Heart left ventricle (tissue), 16 donors: ENCODE measurements around the gene IFI16. TPM values are rescaled to one million over a fixed set of nuclear protein-coding genes. Genes with fewer than 3 reads are reported as not detected.
A peak's percentile ranks its signal among the peaks of the same experiment; 100 is the strongest.
"Not testable (repeated sequence)": the region's sequence is repeated elsewhere in the genome, so short reads cannot be mapped to it uniquely, and the experiment has no call there.

Experiments used
- ATAC-seq, 4 donors: fragments of 200-7000 bp; cut with Tn5 transposase; one replicate each; pipeline ENCODE4 v1.9.1; 2020 to 2022; ENCODE audit warnings: moderate library complexity in 4 of 4, mild to moderate bottlenecking in 3 of 4, moderate number of reproducible peaks in 1 of 4
- DNase-seq, 5 donors: peaks; one replicate each; pipeline ENCODE4 v3.0.0-alpha.2; 2020
- H3K27ac ChIP-seq, 12 donors: fragments of 200-600 bp; sonication (generic) in 4 of 12; one replicate each; pipeline versions ENCODE4 v1.5.0 to v1.8.0; 2016 to 2022; ENCODE audit warnings: mild to moderate bottlenecking in 2 of 12
- H3K27me3 ChIP-seq, 9 donors: fragments of 200-600 bp; sonication (generic) in 2 of 9; one replicate each; pipeline versions ENCODE4 v1.5.1 to v1.8.0; 2016 to 2022; ENCODE audit warnings: mild to moderate bottlenecking in 3 of 9
- H3K36me3 ChIP-seq, 9 donors: fragments of 200-600 bp; sonication (generic) in 2 of 9; one replicate each; pipeline versions ENCODE4 v1.5.0 to v1.8.0; 2018 to 2022; ENCODE audit warnings: mild to moderate bottlenecking in 2 of 9
- H3K4me1 ChIP-seq, 12 donors: fragments of 200-600 bp; sonication (generic) in 4 of 12; one replicate each; pipeline versions ENCODE4 v1.5.0 to v1.8.0; 2016 to 2022; ENCODE audit warnings: mild to moderate bottlenecking in 3 of 12
- H3K4me3 ChIP-seq, 12 donors: fragments of 200-600 bp; sonication (generic) in 4 of 12; one replicate each; pipeline versions ENCODE4 v1.5.0 to v1.8.0; 2017 to 2022; ENCODE audit warnings: mild to moderate bottlenecking in 9 of 12, moderate library complexity in 4 of 12
- H3K9me3 ChIP-seq, 12 donors: fragments of 200-600 bp; sonication (generic) in 4 of 12; one replicate each; pipeline versions ENCODE4 v1.5.0 to v1.8.0; 2016 to 2022; ENCODE audit warnings: mild to moderate bottlenecking in 1 of 12
- POLR2A ChIP-seq, 2 donors: fragments of 450-650 bp; IDR thresholded peaks; one replicate each; pipeline ENCODE4 v1.6.1; 2017; ENCODE audit warnings: antibody characterized with exemption in 2 of 2, mild to moderate bottlenecking in 2 of 2, moderate library complexity in 2 of 2
- WGBS, 4 donors: extraction: QIAGEN DNeasy Blood & Tissue Kit in 2 of 4; methylation state at CpG; one replicate each; pipeline versions ENCODE4 v1.1.5 to v1.1.7; 2013 to 2018; 5-methylcytosine and 5-hydroxymethylcytosine counted together
- intact Hi-C, 10 donors: fragments of 100-400 bp; cut with DNase I; formaldehyde crosslinking; loops; one replicate each; pipeline versions ENCODE4 v1.11.1 to v1.14.2; 2022
- polyA plus RNA-seq, 2 donors: library from polyadenylated mRNA; stranded (reverse); fragments of 200-250 nt; gene quantifications; one replicate each; pipeline ENCODE4 v1.2.3, GENCODE V29; 2013
- total RNA-seq, 9 donors: library from RNA; depleted of rRNA in 2 of 9; stranded (reverse); fragments of >200 nt in 2 of 9; fragmentation: NEBNext Ultra II Directional in 3 of 9; extraction: Animal tissue kit (Norgen Biotek cat#: 25700) in 3 of 9; gene quantifications; one replicate each; pipeline versions ENCODE4 v1.1.0 to v1.2.4, GENCODE V29; 2016 to 2023
- TF ChIP-seq, protein P1 (sequence below), 12 donors: fragments of 200-600 bp; sonication (generic) in 4 of 12; IDR thresholded peaks; one replicate each; pipeline versions ENCODE4 v1.5.0 to v1.8.0; 2018 to 2022; ENCODE audit warnings: antibody characterized with exemption in 12 of 12, mild to moderate bottlenecking in 5 of 12
- donor health status: ischemic (EF 13 %, LVEDD 7.1; RV severe dilation, severe dysfunction).
- donor health status: healthy with polysubstance abuse.
- donor health status: DM: no; HTN: yes; CAD: no.
- donor health status: DM: no; HTN: no; CAD: no.
- donor health status: ischemic (EF 25% LVEDD 6.9; RV normal size, moderate dysfunction).
- donor health status: ischemic (EF 25% LVEDD 5.7; RV mildly dilated, moderate dysfunction).
- donor health status: healthy.
- donor health status: DM: yes; HTN: yes; CAD: no.
- donor health status: ischemic (EF 35%, LVEDD 5.7; RV mildly dilated, moderate dysfunction).
- donor health status: nonischemic (EF 11% LVEDD 7.7; RV severe dilation, severe dysfunction).
- donor health status: DM: yes; HTN: yes; CAD: no.
- donor health status: PGD.
- donor health status: ischemic (EF 29% LVEDD 5.4; RV normal size, mild dysfunction).
- donor health status: nonischemic (EF 23%, LVEDD 6.1; RV moderate dilation, normal function).

IFI16 gene
- total and polyA plus RNA-seq, 11 donors: 19.1 to 125 (median 24.8) TPM

DNA sequence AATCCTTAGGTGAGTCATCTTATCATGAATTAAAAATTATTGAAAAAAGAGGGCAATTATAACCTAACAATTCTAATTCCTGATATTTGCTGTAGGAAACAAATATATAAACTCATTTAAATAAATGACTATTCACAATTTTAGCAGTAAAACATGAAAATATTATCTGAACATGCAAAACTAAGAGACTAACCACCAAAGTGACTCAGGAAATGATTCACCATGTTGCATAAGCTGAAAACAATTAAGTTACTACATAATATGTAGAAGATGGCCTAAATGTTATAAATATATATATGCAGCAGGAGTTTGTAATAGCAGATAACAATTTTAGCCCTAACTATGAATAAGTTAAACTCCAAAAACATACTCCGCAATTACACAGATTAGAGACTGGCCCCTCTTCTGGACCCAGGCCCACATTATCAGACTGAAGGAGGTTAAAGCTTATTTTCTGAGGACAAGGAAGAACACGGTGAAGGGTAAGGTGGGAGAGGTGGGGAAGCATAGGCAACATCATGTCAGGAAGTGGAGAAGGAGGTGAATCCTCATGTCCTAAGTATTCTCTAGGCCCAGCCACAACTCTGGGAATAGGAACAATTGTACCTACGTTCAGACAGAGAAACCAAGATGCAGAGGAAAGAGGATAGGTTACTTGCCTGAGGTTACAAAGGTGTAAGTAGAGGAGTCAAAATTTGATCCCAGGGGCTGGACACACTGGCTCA lies 82.5 kb downstream of the IFI16 start:
- Histone ChIP-seq H3K9me3 (no peaks in the 10 kb centered on the region), H3K27me3 (peaks cover 0 to 6% (median 0%) of the 10 kb centered on the region in 9 donors), H3K4me3 (no peak overlapping the region), H3K36me3 (no peaks in the 10 kb centered on the region), H3K4me1 (peaks cover 0 to 35% (median 0%) of the 10 kb centered on the region in 12 donors), H3K27ac (peak overlapping the region in 1 of 12 donors; percentile 62)
- no peak for ATAC-seq
- intact Hi-C loops: no loop called here
- 51 to 85% (median 56%) methylated on average over 3 of the region's 3 CpGs for WGBS, 4 donors
- no peak for TF ChIP-seq POLR2A (IDR thresholded peaks at IDR 0.05)
- TF ChIP-seq, protein P1, sequence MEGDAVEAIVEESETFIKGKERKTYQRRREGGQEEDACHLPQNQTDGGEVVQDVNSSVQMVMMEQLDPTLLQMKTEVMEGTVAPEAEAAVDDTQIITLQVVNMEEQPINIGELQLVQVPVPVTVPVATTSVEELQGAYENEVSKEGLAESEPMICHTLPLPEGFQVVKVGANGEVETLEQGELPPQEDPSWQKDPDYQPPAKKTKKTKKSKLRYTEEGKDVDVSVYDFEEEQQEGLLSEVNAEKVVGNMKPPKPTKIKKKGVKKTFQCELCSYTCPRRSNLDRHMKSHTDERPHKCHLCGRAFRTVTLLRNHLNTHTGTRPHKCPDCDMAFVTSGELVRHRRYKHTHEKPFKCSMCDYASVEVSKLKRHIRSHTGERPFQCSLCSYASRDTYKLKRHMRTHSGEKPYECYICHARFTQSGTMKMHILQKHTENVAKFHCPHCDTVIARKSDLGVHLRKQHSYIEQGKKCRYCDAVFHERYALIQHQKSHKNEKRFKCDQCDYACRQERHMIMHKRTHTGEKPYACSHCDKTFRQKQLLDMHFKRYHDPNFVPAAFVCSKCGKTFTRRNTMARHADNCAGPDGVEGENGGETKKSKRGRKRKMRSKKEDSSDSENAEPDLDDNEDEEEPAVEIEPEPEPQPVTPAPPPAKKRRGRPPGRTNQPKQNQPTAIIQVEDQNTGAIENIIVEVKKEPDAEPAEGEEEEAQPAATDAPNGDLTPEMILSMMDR (IDR thresholded peaks at IDR 0.05): no peak
- DNase-seq: no peak

DNA sequence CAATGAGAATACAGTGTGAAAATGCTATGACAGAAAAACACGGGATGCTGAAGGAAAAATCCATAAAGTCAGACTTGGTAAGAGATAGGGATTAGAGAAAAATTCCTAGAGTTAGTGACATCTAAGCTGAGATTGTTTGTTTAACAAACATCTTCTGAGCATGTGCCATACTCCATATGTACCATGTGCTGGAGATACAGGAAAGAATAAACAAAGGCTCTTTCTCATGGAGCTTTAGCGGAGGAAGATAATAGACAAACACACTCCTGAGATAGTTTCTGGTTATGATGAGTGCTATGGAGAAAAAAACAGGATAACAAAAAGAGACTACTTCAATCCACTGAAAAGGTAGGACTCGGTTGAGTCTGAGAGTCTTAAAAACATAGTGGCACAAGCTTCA lies 88.9 kb downstream of the IFI16 start:
- ATAC-seq: no peak
- TF ChIP-seq POLR2A (IDR thresholded peaks at IDR 0.05): no peak
- TF ChIP-seq, protein P1 (IDR thresholded peaks at IDR 0.05): no peak
- intact Hi-C loops: no loop called here

DNA sequence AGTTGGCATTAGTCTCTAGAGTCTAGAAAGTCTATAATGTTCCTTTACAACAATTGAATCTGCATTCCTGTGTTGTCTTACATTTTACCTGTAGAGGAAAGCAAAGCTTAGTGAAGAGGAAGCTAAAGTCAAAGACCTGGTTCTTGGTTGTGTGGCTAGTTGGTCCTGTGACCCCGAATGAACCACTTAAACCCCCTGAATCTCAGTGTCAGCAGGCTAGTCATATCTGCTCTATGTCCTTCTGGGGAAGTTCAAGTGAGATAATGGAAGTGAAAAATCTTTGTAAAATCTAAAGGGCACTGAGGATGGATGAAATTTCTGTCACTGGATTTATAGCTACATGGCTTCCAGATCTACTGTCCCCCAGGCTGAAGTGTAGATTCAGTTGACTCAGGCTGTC lies 90.9 kb downstream of the IFI16 start:
- WGBS, 4 donors: 59 to 78% (median 72%) methylated on average over 1 of the region's 1 CpG

More for the DNA sequence above, 88.9 kb downstream of the IFI16 start:
- DNase-seq: no peak
- peaks cover 0 to 5% (median 0%) of the 10 kb centered on the region in 12 donors for H3K4me1 ChIP-seq
- no peaks in the 10 kb centered on the region for H3K36me3 ChIP-seq
- H3K27me3 ChIP-seq: peaks cover 0 to 6% (median 0%) of the 10 kb centered on the region in 9 donors
- 66 to 79% (median 71%) methylated on average over 3 of the region's 3 CpGs for WGBS, 4 donors
- no peak overlapping the region for H3K27ac ChIP-seq
- H3K4me3 ChIP-seq: no peak overlapping the region
- H3K9me3 ChIP-seq: no peaks in the 10 kb centered on the region

DNA sequence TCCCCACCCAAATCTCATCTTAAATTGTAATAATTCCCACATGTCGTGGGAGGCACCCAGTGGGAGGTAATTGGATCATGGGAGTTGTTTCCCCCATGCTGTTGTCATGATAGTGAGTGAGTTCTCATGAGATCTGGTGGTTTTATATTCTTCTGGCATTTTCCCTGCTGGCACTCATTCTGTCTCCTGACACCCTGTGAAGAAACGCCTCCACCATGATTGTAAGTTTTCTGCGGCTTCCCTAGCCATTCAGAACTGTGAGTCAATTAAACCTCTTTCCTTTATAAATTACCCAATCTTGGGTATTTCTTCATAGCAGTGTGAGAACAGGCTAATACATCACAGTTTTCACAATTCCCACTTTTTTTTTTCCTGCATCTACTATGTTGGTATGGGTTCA lies 93.3 kb downstream of the IFI16 start:
- H3K4me3 ChIP-seq, DNase-seq, H3K4me1 ChIP-seq, ATAC-seq, intact Hi-C loops, H3K36me3 ChIP-seq, H3K27ac ChIP-seq, H3K9me3 ChIP-seq: not testable (repeated sequence)
- 77 to 82% (median 78%) methylated on average over 3 of the region's 3 CpGs for WGBS, 4 donors
- peaks cover 0 to 14% (median 0%) of the 10 kb centered on the region in 9 donors for H3K27me3 ChIP-seq

More for the DNA sequence above, 90.9 kb downstream of the IFI16 start:
- H3K27me3 ChIP-seq: peaks cover 0 to 8% (median 0%) of the 10 kb centered on the region in 9 donors
- H3K4me3 ChIP-seq: no peak overlapping the region
- intact Hi-C loops: no loop called here
- no peak for TF ChIP-seq POLR2A (IDR thresholded peaks at IDR 0.05)
- DNase-seq (no peak), ATAC-seq (no peak)
- H3K9me3 ChIP-seq: no peaks in the 10 kb centered on the region
- no peak overlapping the region for H3K27ac ChIP-seq
- peaks cover 0 to 7% (median 0%) of the 10 kb centered on the region in 12 donors for H3K4me1 ChIP-seq
- no peaks in the 10 kb centered on the region for H3K36me3 ChIP-seq

Other genes with a start within 250 kb of the IFI16 start
- gene OR6N1, start 237.7 kb upstream of the IFI16 start, total RNA-seq: not detected
- gene OR6N1, start 237.7 kb upstream of the IFI16 start, polyA plus RNA-seq: not detected
- gene OR6N2, start 228.7 kb upstream of the IFI16 start, total RNA-seq: not detected
- not detected for gene OR6N2, start 228.7 kb upstream of the IFI16 start, polyA plus RNA-seq
- 10 to 100 TPM in 2 of 9 donors, 1 to 10 TPM in 7; 1.6 to 38.0 (median 3.3) TPM for gene MNDA, start 178.6 kb upstream of the IFI16 start, total RNA-seq
- gene MNDA, start 178.6 kb upstream of the IFI16 start, polyA plus RNA-seq: 1 to 10 TPM; 1.1 to 1.8 TPM
- gene PYHIN1, start 78.4 kb upstream of the IFI16 start, total RNA-seq: 1 to 10 TPM in 2 of 9 donors, under 1 TPM in 2, not detected in 5; 0.23 to 3.1 (median 0.73) TPM
- under 1 TPM; 0.07 to 0.15 TPM for gene PYHIN1, start 78.4 kb upstream of the IFI16 start, polyA plus RNA-seq
- gene AIM2, start 66.9 kb downstream of the IFI16 start, total RNA-seq: 1 to 10 TPM in 3 of 9 donors, under 1 TPM in 2, not detected in 4; 0.31 to 2.4 (median 2.1) TPM
- gene AIM2, start 66.9 kb downstream of the IFI16 start, polyA plus RNA-seq: under 1 TPM; 0.04 to 0.38 TPM
- gene CADM3, start 161.7 kb downstream of the IFI16 start, total RNA-seq: 10 to 100 TPM in 1 of 9 donors, 1 to 10 TPM in 7, under 1 TPM in 1; 0.93 to 14.3 (median 2.6) TPM
- gene CADM3, start 161.7 kb downstream of the IFI16 start, polyA plus RNA-seq: 1 to 10 TPM; 1.7 to 2.1 TPM
- 10 to 100 TPM in 7 of 9 donors, 1 to 10 TPM in 2; 7.5 to 56.0 (median 19.1) TPM for gene ACKR1, start 195.0 kb downstream of the IFI16 start, total RNA-seq
- gene ACKR1, start 195.0 kb downstream of the IFI16 start, polyA plus RNA-seq: 10 to 100 TPM; 12.1 to 20.3 TPM